ENCODE data around the gene ZNF362. TPM values are rescaled to one million over a fixed set of nuclear protein-coding genes. Genes with fewer than 3 reads are reported as not detected.

ZNF362 gene
- polyA plus RNA-seq, 1 experiment: 9.0 TPM

GRCh38 chr1:33324677-33325575, 68.6 kb downstream of the ZNF362 start:
- no peak for DNase-seq (ENCODE audit: low read depth, low spot score)
- POLR2A ChIA-PET: interaction anchor here (1.0 to 1.1 kb wide), 2 partner anchors 8 to 29 kb away, joined by 3 read pairs; no protein-coding TSS in a partner anchor
- CTCF ChIA-PET: interaction anchor here (1.3 to 4.2 kb wide), 3 partner anchors 27 to 146 kb away, joined by 3 to 23 read pairs (median 4); no protein-coding TSS in a partner anchor

GRCh38 chr1:33326785-33327184, 70.5 kb downstream of the ZNF362 start:
- TF ChIP-seq CTCF (IDR thresholded peaks at IDR 0.05; ENCODE audit: low read depth, low read length): no peak
- no peaks in the 10 kb centered on the region for H3K9me3 ChIP-seq (ENCODE audit: control insufficient read depth, insufficient read depth, low read length)
- H3K27me3 ChIP-seq (ENCODE audit: control insufficient read depth, insufficient read depth, low read length): no peaks in the 10 kb centered on the region
- no peak overlapping the region for H3K4me3 ChIP-seq (ENCODE audit: low read depth, low read length)
- POLR2A ChIA-PET: interaction anchor here (0.5 kb wide), 1 partner anchor 24 kb away, joined by 3 read pairs; no protein-coding TSS in a partner anchor
- no peak overlapping the region for H3K27ac ChIP-seq (ENCODE audit: low read depth, low read length)
- CTCF ChIA-PET: interaction anchor here (0.5 to 1.3 kb wide), 3 partner anchors 11 to 255 kb away, joined by 3 to 4 read pairs (median 3); no protein-coding TSS in a partner anchor
- DNase-seq (ENCODE audit: low read depth, low spot score): no peak

More at GRCh38 chr1:33324677-33325575, 68.6 kb downstream of the ZNF362 start:
- H3K27me3 ChIP-seq (ENCODE audit: control insufficient read depth, insufficient read depth, low read length): no peaks in the 10 kb centered on the region
- H3K4me3 ChIP-seq (ENCODE audit: low read depth, low read length): no peak overlapping the region
- peak overlapping the region; percentile 39 for H3K27ac ChIP-seq (ENCODE audit: low read depth, low read length)
- TF ChIP-seq CTCF (IDR thresholded peaks at IDR 0.05; ENCODE audit: low read depth, low read length): no peak
- no peaks in the 10 kb centered on the region for H3K9me3 ChIP-seq (ENCODE audit: control insufficient read depth, insufficient read depth, low read length)

GRCh38 chr1:33327587-33328325, 71.5 kb downstream of the ZNF362 start:
- TF ChIP-seq CTCF (IDR thresholded peaks at IDR 0.05; ENCODE audit: low read depth, low read length): peak; percentile 18; the same call in 1 of the 2 replicates
- Histone ChIP-seq H3K4me3 (ENCODE audit: low read depth, low read length) (no peak overlapping the region), H3K9me3 (ENCODE audit: control insufficient read depth, insufficient read depth, low read length) (no peaks in the 10 kb centered on the region), H3K27me3 (ENCODE audit: control insufficient read depth, insufficient read depth, low read length) (no peaks in the 10 kb centered on the region), H3K27ac (ENCODE audit: low read depth, low read length) (peak overlapping the region; percentile 73)
- peak; percentile 92 for DNase-seq (ENCODE audit: low read depth, low spot score)
- ChIA-PET CTCF (interaction anchor here (1.1 to 1.3 kb wide), 2 partner anchors 11 to 142 kb away, joined by 3 to 7 read pairs; no protein-coding TSS in a partner anchor), POLR2A (interaction anchor here (0.7 to 1.5 kb wide), 3 partner anchors 14 to 146 kb away, joined by 4 to 7 read pairs (median 4); partner anchors contain the start of gene TRIM62)

- POLR2A ChIA-PET: interaction anchor here (1.2 to 1.5 kb wide), 2 partner anchors 13 to 19 kb away, joined by 4 to 7 read pairs; no protein-coding TSS in a partner anchor
- H3K27ac ChIP-seq (ENCODE audit: low read depth, low read length): peak overlapping the region; percentile 42
- CTCF ChIA-PET: interaction anchor here (1.3 kb wide), 1 partner anchor 10 kb away, joined by 7 read pairs; no protein-coding TSS in a partner anchor
These were observed 72.5 kb downstream of the ZNF362 start for GRCh38 chr1:33328817-33329216.

More at GRCh38 chr1:33328817-33329216, 72.5 kb downstream of the ZNF362 start:
- no peak for TF ChIP-seq CTCF (IDR thresholded peaks at IDR 0.05; ENCODE audit: low read depth, low read length)
- H3K27me3 ChIP-seq (ENCODE audit: control insufficient read depth, insufficient read depth, low read length): no peaks in the 10 kb centered on the region
- no peak for DNase-seq (ENCODE audit: low read depth, low spot score)
- no peaks in the 10 kb centered on the region for H3K9me3 ChIP-seq (ENCODE audit: control insufficient read depth, insufficient read depth, low read length)
- no peak overlapping the region for H3K4me3 ChIP-seq (ENCODE audit: low read depth, low read length)
